ENCODE results near the gene SMIM32. TPM values are rescaled to one million over a fixed set of nuclear protein-coding genes. Genes with fewer than 3 reads are reported as not detected.

The SMIM32 gene
- total RNA-seq, result not detected in 2 replicates

DNA sequence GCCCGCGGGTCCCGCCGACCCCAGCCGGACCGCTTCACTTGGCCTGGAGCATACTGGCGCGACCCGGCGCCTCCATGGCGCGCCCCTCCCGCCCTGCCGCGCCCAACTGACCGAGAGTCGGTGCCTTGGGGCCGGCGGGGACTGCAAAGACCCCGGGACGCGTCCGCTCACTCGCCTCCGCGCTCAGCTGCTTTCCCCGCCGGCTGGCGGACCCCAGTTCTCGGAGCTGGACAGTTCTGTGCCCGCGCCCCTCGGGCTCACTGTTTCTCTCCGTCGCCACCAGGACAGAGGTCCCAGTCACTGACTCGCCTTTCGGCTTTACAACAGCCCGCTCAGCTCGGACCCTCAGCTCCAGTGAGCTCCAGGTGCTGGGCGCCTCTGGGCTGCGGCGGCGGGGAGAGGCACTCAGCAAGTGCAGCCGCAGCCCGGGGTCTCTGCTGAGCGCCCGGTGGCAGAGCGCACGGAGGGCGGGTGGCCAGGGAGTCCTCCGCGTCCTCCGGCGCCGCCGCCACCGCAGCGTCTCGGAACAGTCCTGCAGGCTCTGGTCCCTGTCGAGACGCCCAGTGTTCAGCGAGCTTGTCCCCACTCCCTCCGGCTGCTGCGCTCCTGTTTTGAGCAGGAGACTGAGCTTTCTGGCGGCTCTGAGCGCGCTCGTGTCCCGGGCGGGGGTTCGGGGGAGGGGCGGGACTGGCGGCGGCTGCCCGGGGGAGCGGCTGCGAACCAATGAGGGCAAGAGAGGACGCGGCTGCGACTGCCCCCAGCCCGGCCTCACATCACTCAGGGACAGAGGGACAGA lies at the start of gene SMIM32:
Gene SMIM32, minus strand, starts transcription at position 637 of the 796 bp plus-strand sequence. CDS start 638 bp downstream, outside the sequence.
- TF ChIP-seq, protein P1, sequence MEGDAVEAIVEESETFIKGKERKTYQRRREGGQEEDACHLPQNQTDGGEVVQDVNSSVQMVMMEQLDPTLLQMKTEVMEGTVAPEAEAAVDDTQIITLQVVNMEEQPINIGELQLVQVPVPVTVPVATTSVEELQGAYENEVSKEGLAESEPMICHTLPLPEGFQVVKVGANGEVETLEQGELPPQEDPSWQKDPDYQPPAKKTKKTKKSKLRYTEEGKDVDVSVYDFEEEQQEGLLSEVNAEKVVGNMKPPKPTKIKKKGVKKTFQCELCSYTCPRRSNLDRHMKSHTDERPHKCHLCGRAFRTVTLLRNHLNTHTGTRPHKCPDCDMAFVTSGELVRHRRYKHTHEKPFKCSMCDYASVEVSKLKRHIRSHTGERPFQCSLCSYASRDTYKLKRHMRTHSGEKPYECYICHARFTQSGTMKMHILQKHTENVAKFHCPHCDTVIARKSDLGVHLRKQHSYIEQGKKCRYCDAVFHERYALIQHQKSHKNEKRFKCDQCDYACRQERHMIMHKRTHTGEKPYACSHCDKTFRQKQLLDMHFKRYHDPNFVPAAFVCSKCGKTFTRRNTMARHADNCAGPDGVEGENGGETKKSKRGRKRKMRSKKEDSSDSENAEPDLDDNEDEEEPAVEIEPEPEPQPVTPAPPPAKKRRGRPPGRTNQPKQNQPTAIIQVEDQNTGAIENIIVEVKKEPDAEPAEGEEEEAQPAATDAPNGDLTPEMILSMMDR (conservative IDR thresholded peaks at IDR 0.05; ENCODE audit: low read depth, low read length), result no peak
- H3K4me3 ChIP-seq (ENCODE audit: low read depth, low read length), result peak within 1 kb of the TSS; percentile 65
- DNase-seq (ENCODE audit: low read depth), result no peak

DNA sequence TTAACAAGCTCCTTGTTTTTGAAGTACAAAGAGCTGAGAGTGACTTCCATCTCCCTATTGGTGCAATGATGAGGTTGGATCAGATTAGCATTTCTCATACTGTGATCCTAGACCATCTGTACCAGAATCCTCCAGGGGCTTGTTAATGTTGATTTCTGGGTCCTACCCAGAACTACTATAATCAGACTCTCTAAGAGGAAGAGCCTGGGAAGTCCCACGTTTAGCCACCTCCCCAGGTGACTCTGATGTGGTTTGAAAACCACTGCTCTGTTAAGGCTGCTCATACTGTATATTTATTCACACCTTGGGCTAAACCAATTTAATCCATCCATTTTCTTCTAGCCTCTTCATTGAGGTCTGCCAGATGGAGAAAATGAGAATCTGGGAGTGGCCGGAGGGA lies 49.6 kb upstream of the SMIM32 start:
- DNase-seq (ENCODE audit: low read depth), result no peak
- TF ChIP-seq, protein P1 (conservative IDR thresholded peaks at IDR 0.05; ENCODE audit: low read depth, low read length), result no peak
- H3K4me3 ChIP-seq (ENCODE audit: low read depth, low read length), result no peak overlapping the region

DNA sequence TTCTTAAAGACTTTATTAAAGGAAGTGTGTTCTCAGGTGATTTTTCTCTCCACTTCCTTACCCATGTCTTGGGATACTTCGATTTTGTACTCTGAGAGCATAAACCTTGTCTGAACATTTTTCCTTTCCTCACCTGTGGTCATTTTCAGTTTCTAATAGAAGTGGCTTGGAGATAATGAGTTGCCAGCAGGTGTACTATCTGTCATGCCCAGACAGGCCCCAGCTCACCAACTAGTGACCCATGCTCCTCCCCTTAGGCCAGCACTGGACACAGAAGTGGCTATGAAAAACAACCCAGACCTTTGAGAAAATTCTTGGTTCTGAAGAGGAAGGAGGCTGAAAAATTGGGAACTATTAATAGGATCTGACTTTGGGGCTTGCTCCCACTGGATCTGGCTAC lies 49.2 kb upstream of the SMIM32 start:
- TF ChIP-seq, protein P1 (conservative IDR thresholded peaks at IDR 0.05; ENCODE audit: low read depth, low read length), result no peak
- H3K4me3 ChIP-seq (ENCODE audit: low read depth, low read length), result no peak overlapping the region
- DNase-seq (ENCODE audit: low read depth), result no peak

DNA sequence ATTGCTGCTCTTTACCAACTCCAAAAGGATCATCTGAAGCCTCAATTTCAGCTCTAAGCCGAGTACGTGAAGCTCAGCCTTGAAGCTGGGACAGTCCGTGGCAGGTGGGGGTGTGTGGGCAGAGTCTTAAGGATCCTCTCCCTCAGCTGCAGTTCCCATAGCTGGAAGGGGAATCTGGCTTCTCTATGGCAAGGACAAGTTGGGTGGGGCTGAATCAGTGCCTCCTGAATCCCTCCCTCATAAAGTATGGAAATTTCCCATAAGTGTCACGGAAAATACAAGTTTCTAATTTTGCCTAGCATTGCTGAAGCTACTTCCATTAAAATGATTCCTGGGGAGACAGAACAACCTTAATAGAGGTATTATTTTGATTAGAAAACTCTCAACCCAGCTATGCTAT lies 47.9 kb upstream of the SMIM32 start:
- no peak overlapping the region for H3K4me3 ChIP-seq (ENCODE audit: low read depth, low read length)
- DNase-seq (ENCODE audit: low read depth), result no peak
- TF ChIP-seq, protein P1 (conservative IDR thresholded peaks at IDR 0.05; ENCODE audit: low read depth, low read length), result no peak

DNA sequence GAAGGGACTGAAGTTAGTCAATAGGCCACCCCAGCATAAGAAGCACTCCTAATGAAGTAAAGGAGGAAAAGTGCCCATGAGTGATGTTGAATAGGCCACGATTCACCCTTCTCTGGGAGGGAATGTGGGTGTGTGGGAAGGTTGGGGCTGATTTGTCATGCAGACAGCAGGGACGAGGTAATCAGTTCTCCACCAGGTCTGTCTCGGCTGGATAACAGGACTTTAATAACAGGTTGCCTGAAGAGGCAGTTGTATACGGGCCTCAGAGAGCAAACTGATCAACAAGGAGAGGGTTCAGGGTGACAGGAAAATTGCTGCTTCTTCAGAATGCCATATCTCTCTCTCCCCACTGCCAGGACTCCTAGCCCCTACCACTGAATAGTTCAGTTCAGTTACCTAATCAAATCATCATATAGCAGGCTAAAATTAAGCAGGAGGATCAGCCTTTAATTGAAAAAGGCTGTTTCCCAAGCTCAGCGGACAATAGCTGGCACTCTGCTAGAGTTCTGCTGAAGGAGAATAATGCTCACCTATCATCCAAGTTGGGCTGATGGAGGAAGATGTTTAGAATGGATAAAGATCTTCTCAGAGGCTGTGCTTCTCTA lies 43.6 kb upstream of the SMIM32 start:
- TF ChIP-seq, protein P1 (conservative IDR thresholded peaks at IDR 0.05; ENCODE audit: low read depth, low read length), result no peak

DNA sequence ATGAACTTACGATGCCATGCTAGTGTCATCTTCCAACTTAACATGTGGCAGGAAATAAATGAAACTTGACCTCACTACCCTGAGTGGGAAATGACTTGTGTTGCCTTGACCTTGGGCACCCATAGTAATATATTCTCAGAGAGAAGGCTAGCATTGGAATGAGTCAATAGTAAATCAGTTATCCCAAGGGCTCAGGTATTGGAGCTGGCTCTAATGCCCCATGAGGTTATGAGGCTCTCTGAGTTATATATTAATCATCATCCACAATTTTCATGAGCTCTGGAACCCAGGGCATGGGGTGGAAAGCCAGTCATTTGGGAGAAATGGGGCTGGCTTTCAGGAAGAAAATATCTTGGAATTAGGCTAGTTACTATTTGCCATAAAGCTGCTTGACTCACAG lies 42.4 kb upstream of the SMIM32 start:
- TF ChIP-seq, protein P1 (conservative IDR thresholded peaks at IDR 0.05; ENCODE audit: low read depth, low read length), result no peak
- peak; percentile 94 for DNase-seq (ENCODE audit: low read depth)
- H3K4me3 ChIP-seq (ENCODE audit: low read depth, low read length), result no peak overlapping the region

More for the DNA sequence above, 43.6 kb upstream of the SMIM32 start:
- peak; percentile 30 for DNase-seq (ENCODE audit: low read depth)
- no peak overlapping the region for H3K4me3 ChIP-seq (ENCODE audit: low read depth, low read length)
